SK-MEL-5 (cell line): ENCODE measurements around the gene MSANTD1. TPM values are rescaled to one million over a fixed set of nuclear protein-coding genes. Genes with fewer than 3 reads are reported as not detected.

Experiments used
- DNase-seq: peaks from one replicate; pipeline ENCODE4 v3.0.0-alpha.2; 2016; ENCODE audit warnings: low read depth, low spot score
- in situ Hi-C: cut with HindIII; loops from 2 replicates; pipeline ENCODE4 v1.10.0; 2016; ENCODE audit warnings: low sequenced_read_pairs, high pct_unique_total_duplicates, low pct_unique_long_range_greater_than_20kb
- total RNA-seq: library from RNA; depleted of rRNA; stranded (reverse); fragments of >200 nt; shearing (Covaris generic); gene quantifications from 2 replicates; pipeline ENCODE4 v1.2.3, GENCODE V29; 2014

MSANTD1 gene
- total RNA-seq, 1 experiment from 2014 or later: 0.11 TPM

GRCh38 chr4:3268395-3269104 is 19.6 kb downstream of the MSANTD1 start:
- in situ Hi-C loops: no loop called here
- DNase-seq: no peak

DNA sequence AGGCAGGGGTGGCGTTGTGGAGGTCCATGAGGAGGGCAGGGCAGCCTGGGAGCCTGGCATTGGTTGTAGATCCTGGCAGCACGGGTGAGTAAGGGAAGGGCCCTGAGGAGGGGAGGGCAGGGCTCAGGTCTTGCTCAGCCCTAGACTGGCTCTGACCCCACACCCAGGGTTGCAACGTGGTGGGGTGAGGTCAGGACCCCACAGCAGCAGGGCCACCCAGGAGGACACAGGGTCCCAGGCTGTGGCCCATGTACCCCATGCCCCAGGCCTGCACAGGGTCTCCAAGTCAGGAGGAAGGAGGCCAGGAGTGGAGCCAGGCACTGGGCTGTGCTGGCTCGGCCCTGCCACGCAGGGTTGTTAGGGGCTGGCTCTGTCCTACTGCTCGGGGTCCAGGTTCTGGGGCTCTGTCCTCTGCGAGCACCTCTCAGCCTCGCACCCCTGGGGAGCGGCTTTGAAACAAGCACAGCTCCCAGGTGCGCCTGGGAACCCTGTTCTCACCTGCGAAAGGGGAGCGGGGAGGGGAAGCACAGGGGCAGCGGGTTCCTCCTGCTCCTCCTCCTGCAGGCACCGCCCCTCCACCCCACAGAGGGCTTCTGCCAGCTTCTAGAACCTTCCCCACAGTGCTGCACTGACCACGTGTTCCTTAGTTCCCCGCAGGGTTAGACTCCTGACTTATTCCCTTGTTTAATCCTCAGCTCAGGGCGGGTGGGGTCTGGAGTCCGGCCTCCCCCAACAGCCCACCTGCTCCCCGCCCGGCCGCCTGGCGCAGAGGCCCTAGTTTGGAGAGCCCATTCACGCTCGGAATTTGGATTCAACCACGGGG is 20.4 kb downstream of the MSANTD1 start:
- in situ Hi-C loops: no loop called here
- no peak for DNase-seq

- in situ Hi-C loops: no loop called here
Measured at GRCh38 chr4:3269991-3270611, 21.1 kb downstream of the MSANTD1 start.

DNA sequence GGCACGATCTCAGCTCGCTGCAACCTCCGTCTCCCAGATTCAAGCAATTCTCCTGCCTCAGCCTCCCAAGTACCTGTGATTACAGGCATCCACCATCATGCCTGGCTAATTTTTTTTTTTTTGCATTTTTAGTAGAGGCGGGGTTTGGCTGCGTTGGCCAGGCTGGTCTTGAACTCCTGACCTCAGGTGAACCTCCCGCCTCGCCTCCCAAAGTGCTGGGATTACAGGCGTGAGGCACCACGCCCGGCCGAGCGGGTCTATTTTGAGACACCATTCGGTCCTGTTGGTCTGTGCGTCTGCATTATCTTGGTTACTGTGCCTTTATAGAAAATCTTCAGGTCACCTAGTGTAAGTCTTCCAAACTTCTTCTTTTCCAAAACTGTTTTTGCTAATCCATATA is 22.2 kb downstream of the MSANTD1 start:
- in situ Hi-C loops: no loop called here
- no peak for DNase-seq

More at GRCh38 chr4:3269991-3270611, 21.1 kb downstream of the MSANTD1 start:
- no peak for DNase-seq

GRCh38 chr4:3276986-3277385 is 28.0 kb downstream of the MSANTD1 start:
- in situ Hi-C loops: no loop called here
- DNase-seq: no peak

DNA sequence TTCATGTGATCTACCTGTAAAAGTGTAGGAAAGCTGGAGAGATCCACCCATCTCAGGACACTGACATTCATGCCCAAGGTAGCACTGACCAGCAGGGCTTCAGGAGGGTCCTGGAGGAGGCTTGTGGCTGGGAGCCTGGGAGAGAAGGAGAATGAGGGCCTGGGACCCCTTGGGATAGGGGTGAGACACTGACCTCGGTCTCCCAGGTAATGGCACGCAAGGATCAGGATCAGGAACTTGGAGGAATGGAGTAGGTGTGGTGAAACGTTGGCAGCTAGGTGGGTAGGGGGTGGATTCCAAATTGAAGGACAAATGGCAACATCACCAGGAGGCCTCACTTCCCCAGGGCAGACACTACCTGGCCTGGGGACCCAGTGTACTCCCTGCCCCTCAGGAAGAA is 31.5 kb downstream of the MSANTD1 start:
- in situ Hi-C loops: no loop called here
- no peak for DNase-seq

DNA sequence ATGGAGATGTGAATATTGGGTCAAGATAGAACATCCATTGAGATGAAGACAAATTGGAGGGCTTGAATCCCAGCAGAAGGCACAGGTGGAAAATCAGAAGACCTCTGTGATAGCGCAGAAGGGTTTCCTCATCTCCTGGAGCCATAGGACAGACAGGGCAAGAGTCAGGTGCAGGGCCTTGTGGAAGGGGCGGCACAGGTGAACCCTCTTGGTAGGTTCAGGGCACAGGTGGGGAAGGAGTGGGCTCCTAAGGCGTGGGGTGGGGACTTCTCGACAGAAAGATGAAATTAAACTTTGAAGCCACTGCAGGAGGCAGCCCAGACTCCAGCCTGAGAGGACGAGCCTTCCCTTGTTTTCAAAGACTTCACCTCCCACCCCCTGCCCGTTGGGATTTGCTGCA is 34.5 kb downstream of the MSANTD1 start:
- in situ Hi-C loops: no loop called here
- no peak for DNase-seq

DNA sequence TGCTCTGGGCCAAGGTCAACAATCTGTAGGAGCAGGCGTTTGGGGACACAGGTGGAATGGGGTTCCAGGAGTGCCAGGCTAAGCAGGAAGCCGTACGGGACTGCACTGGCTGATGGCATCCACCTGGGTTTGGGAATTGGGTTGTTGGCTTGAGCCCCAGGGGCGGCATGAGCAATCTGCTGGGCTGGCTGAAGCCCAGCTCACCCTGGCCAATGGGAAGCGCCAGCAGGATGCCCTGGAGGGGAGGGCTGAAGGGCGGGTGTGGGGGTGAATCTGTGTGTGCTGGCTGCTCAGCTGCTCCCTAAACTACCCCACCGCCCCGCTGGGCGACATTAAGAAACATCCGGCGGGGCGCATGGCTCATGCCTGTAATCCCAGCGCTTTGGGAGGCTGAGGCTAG is 35.0 kb downstream of the MSANTD1 start:
- DNase-seq: no peak
- in situ Hi-C loops: no loop called here

DNA sequence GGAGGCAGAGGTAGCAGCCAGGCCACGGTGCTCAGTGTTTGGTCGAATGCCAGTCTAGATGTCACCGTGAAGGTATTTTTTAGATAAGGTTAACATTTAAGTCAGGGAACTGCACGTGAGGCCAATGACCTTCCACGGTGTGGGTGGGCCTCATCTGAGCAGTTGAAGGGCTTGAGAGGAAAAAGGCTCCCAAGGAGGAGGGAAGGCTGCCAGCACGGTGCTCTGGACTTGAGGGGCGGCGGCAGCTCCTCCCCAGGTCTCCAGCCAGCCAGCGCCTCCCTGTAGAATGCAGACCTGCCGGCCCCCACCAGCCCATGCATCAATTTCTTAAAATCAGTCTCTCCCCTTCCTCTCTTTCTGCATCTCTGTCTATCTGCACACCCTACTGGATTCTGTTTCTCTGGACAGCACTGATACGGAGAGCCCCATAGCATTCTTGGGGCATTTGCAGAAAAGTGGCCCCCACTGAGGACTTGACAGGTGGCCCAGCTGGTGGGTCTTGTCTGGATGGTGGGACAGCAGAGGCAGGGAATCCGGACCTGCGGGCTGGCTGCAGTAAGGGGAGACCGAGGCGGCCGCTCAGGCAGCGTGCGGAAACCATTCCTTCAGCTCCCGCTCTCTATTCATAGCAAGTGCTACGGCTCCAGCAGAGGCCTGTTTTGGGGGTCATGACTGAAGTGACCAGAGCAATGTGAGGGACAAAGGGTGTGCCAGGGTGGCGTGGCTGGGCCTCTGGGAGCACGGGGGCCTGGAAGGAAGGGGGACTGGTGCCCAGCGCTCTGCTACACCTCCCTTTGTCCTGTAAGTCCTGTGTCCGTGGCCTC is 36.0 kb downstream of the MSANTD1 start:
- no peak for DNase-seq
- in situ Hi-C loops: no loop called here

DNA sequence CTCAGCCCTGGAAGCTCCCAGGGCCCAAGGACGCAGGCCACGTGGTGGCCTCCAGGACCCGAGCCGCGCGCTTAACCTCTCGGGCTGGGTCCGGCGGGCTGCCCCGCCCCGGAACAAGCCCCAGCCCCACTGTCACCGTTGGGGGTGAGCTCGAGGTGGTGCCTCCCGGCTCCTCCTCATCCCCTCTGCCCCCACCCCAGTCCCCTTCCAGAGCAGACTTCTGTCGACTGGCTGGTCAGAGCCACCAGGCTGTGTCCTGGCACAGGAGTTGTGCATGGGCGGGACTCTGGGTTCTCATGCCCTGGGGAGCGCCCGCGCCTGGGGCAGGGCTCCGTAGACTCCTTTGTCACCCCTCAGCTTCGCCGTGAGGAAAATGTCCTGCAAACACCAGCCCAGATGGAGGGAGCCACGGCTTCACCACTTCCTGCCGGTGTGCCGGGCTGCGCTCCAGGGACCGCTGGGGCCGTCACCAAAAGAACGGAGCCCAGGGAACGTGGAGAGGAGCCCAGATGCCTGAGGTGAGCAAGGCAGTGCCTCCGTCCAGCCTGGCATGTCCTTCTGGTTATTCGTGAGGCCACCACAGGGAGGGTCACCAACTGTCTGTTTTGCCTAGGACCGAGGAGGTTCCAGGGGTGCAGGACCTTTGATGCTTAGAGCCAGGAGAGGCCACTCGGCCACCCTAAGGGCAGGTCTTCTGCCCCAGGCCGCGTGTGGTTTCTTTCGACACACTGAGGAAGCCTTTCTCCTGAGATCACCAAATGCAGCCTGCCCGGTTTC is 36.8 kb downstream of the MSANTD1 start:
- no peak for DNase-seq
- in situ Hi-C loops: no loop called here

DNA sequence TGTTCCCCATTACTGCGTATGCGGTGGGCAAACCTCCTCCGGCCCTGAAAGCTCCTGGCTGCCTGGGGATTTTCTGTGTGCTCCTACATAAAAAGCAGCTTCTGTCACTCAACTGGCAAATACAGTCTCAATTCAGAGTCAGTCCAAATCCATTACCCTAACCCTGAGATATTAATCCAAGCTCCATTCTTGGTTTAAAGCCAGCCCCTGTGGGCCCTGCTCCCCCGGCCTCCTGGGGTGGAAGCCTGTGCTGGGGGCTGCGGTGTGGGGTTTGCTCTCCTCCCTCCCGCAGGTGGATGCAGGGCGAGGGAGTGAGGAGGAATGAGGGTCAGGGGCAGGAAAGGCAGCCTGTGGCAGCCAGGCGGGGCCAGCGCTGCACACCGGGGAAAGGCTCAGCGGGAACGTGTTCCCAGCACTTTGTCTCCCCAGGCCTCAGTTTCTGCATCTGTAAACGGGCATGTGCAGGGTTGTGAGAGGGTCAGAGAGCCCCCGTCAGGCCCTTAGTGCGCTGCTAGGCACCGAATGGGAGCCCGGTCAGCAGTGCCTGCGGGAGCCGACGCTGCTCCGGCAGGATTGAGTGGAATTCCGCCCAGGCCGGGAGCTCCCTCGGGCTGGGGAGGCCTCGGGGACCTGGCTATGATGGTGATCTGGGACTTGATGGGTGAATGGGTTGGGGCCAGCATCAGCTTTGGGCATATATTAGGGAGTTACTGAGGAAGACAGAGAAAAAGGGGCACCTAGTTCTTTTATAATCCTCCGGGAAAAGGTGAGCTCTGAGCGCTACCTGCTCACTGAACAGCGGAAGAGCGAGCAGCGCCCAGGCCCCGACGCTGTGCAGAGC is 37.6 kb downstream of the MSANTD1 start:
- no peak for DNase-seq
- in situ Hi-C loops: no loop called here

- in situ Hi-C loops: no loop called here
Measured at GRCh38 chr4:3287271-3287971, 38.5 kb downstream of the MSANTD1 start.

GRCh38 chr4:3287972-3288570 is 39.1 kb downstream of the MSANTD1 start:
- in situ Hi-C loops: no loop called here
- no peak for DNase-seq

More at GRCh38 chr4:3287271-3287971, 38.5 kb downstream of the MSANTD1 start:
- no peak for DNase-seq

DNA sequence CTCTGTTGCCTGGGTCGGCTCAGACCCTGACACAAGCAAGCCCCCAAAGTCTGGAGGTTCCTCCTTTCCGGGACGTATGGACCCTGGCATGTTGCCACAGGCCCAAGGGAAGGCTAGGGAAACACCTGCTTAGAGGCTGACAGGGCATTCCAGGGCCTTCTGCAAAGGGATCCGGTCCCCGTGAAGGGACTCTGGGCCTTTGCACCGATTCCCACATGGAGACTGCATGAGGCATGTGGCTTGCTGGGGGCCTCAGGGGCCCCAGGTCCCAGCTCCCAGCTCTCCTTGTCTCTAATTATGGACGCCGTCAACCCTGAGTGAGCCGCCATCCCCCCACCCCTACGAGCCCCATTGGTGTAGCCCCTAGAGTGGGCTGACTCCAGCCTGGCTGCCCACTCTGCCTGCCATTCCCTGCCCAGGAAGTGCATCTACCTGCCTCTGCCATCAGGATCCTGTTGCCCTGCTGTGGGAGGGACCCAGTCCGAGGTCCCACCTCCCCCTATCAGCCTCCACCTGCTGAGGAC is 39.7 kb downstream of the MSANTD1 start:
- in situ Hi-C loops: no loop called here
- DNase-seq: no peak

DNA sequence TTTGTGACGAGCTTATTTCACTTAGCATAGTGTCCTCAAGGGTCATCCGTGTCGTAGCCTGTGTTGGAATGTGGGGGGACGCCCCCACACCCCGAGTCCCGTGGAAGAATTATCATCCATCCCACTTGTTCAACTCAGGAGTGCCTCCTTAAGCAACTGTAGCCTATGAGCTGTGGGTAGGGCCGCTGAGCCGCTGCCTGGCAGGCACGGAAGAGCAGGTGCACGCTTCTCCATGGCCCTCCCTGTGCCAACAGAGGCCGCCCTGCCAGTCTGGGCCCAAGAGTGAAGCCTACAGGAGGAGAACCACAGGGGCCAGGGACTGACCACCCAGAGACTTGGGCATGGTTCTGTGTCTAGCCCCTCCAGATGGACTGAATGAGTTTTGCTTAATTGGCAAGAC is 41.5 kb downstream of the MSANTD1 start:
- in situ Hi-C loops: no loop called here
- DNase-seq: no peak
